H9 (cell line): ENCODE data around the gene SH3RF2. TPM values are rescaled to one million over a fixed set of nuclear protein-coding genes. Genes with fewer than 3 reads are reported as not detected.

ENCODE experiments used
- DNase-seq: peaks from one replicate; pipeline ENCODE4 v3.0.0-alpha.2; 2017
- H2AFZ ChIP-seq: one replicate; pipeline ENCODE4 v1.6.1; 2013; ENCODE audit warnings: mild to moderate bottlenecking, low read length, control low read depth, moderate library complexity
- H2AK5ac ChIP-seq: 2 replicates; pipeline ENCODE4 v1.6.1; 2013; ENCODE audit warnings: low read length, control low read depth, mixed read lengths; ENCODE audit not compliant: insufficient read length
- H2BK120ac ChIP-seq: one replicate; pipeline ENCODE4 v1.6.1; 2013; ENCODE audit warnings: low read depth, mild to moderate bottlenecking, low read length, control low read depth, inconsistent platforms; ENCODE audit not compliant: poor library complexity, severe bottlenecking
- H2BK12ac ChIP-seq: 2 replicates; pipeline ENCODE4 v1.6.1; 2013; ENCODE audit warnings: low read length, control low read depth, mixed read lengths, low read depth; ENCODE audit not compliant: insufficient read length
- H2BK15ac ChIP-seq: 2 replicates; pipeline ENCODE4 v1.6.1; 2013; ENCODE audit warnings: low read depth, low read length, control low read depth
- H2BK20ac ChIP-seq: one replicate; pipeline ENCODE4 v1.6.1; 2013; ENCODE audit warnings: low read depth, mild to moderate bottlenecking, low read length, control low read depth, inconsistent platforms; ENCODE audit not compliant: poor library complexity, severe bottlenecking
- H2BK5ac ChIP-seq: 2 replicates; pipeline ENCODE4 v1.6.1; 2013; ENCODE audit warnings: low read length, control low read depth, mixed read lengths; ENCODE audit not compliant: insufficient read length
- H3K14ac ChIP-seq: 2 replicates; pipeline ENCODE4 v1.6.1; 2013; ENCODE audit warnings: low read length, control low read depth; ENCODE audit not compliant: insufficient read depth
- H3K18ac ChIP-seq: 2 replicates; pipeline ENCODE4 v1.6.1; 2013; ENCODE audit warnings: low read depth, mild to moderate bottlenecking, mixed read lengths, low read length, control low read depth; ENCODE audit not compliant: insufficient read length
- H3K23ac ChIP-seq: 2 replicates; pipeline ENCODE4 v1.6.1; 2013; ENCODE audit warnings: low read length, control low read depth, mixed read lengths, low read depth; ENCODE audit not compliant: insufficient read length
- H3K23me2 ChIP-seq: 2 replicates; pipeline ENCODE4 v1.6.1; 2013; ENCODE audit warnings: low read depth, mild to moderate bottlenecking, mixed read lengths, low read length, control low read depth; ENCODE audit not compliant: insufficient read length, poor library complexity, severe bottlenecking
- H3K27ac ChIP-seq: 2 replicates; pipeline ENCODE4 v1.5.1; 2013; ENCODE audit warnings: low read length, control low read depth, mixed read lengths, low read depth; ENCODE audit not compliant: insufficient read length
- H3K27me3 ChIP-seq: 2 replicates; pipeline ENCODE4 v1.6.1; 2013; ENCODE audit warnings: low read length, control low read depth, inconsistent platforms; ENCODE audit not compliant: insufficient read depth
- H3K4ac ChIP-seq: 2 replicates; pipeline ENCODE4 v1.6.1; 2013; ENCODE audit warnings: low read depth, mild to moderate bottlenecking, control low read depth, inconsistent platforms, low read length, moderate library complexity
- H3K4me1 ChIP-seq: 2 replicates; pipeline ENCODE4 v1.6.1; 2013; ENCODE audit warnings: low read length, control low read depth, inconsistent platforms; ENCODE audit not compliant: insufficient read depth
- H3K4me2 ChIP-seq: 2 replicates; pipeline ENCODE4 v1.6.1; 2013; ENCODE audit warnings: low read length, control low read depth, mixed read lengths; ENCODE audit not compliant: insufficient read length, insufficient read depth
- H3K56ac ChIP-seq: 2 replicates; pipeline ENCODE4 v1.6.1; 2013; ENCODE audit warnings: low read depth, mild to moderate bottlenecking, mixed read lengths, low read length, control low read depth; ENCODE audit not compliant: insufficient read length
- H3K79me1 ChIP-seq: 2 replicates; pipeline ENCODE4 v1.6.1; 2013; ENCODE audit warnings: low read depth, mild to moderate bottlenecking, moderate library complexity, low read length, control low read depth, inconsistent platforms; ENCODE audit not compliant: insufficient read depth, poor library complexity, severe bottlenecking
- H3K79me2 ChIP-seq: 2 replicates; pipeline ENCODE4 v1.6.1; 2013; ENCODE audit warnings: low read length, control low read depth, inconsistent platforms; ENCODE audit not compliant: insufficient read depth
- H3K9ac ChIP-seq: 2 replicates; pipeline ENCODE4 v1.6.1; 2013; ENCODE audit warnings: low read length, control low read depth, mixed read lengths; ENCODE audit not compliant: insufficient read length; ENCODE audit errors: extremely low read depth
- H3K9me3 ChIP-seq: one replicate; pipeline ENCODE4 v1.6.1; 2013; ENCODE audit warnings: low read depth, low read length, inconsistent platforms; ENCODE audit not compliant: control insufficient read depth
- H3T11ph ChIP-seq: one replicate; pipeline ENCODE4 v1.6.1; 2013; ENCODE audit warnings: mild to moderate bottlenecking, low read length, control low read depth, inconsistent platforms
- H4K20me1 ChIP-seq: one replicate; pipeline ENCODE4 v1.6.1; 2013; ENCODE audit not compliant: control insufficient read depth, insufficient read length, insufficient read depth
- H4K5ac ChIP-seq: 2 replicates; pipeline ENCODE4 v1.6.1; 2013; ENCODE audit warnings: low read depth, mild to moderate bottlenecking, mixed read lengths, low read length, control low read depth; ENCODE audit not compliant: insufficient read length
- H4K8ac ChIP-seq: replicated peaks from 2 replicates; pipeline ENCODE4 v1.6.1; 2013; ENCODE audit warnings: low read length, control low read depth, mixed read lengths, low read depth; ENCODE audit not compliant: insufficient read length
- H4K91ac ChIP-seq: 2 replicates; pipeline ENCODE4 v1.6.1; 2013; ENCODE audit warnings: low read depth, mild to moderate bottlenecking, moderate library complexity, mixed read lengths, low read length, control low read depth; ENCODE audit not compliant: insufficient read length
- H3K27ac Mint-ChIP-seq, 3 experiments: 2 replicates in 2 of 3; 3 replicates in 1 of 3; pipeline ENCODE4 v1.8.0; 2020 to 2021; ENCODE audit warnings: mixed read lengths in 3 of 3, mild to moderate bottlenecking in 1 of 3, moderate library complexity in 1 of 3
- H3K27me3 Mint-ChIP-seq: 2 replicates; pipeline ENCODE4 v1.8.0; 2021; ENCODE audit warnings: low read depth, mild to moderate bottlenecking, moderate library complexity, mixed read lengths
- H3K36me3 Mint-ChIP-seq, 3 experiments: 2 replicates in 2 of 3; 3 replicates in 1 of 3; pipeline ENCODE4 v1.8.0; 2020 to 2021; ENCODE audit warnings: low read depth in 3 of 3, mixed read lengths in 3 of 3; ENCODE audit not compliant: insufficient read depth in 1 of 3
- H3K4me1 Mint-ChIP-seq, 2 experiments: 2 replicates each; pipeline ENCODE4 v1.8.0; 2020; ENCODE audit warnings: mixed read lengths in 2 of 2
- H3K4me3 Mint-ChIP-seq, 2 experiments: 2 replicates in 1 of 2; 3 replicates in 1 of 2; pipeline ENCODE4 v1.8.0; 2020 to 2021; ENCODE audit warnings: mild to moderate bottlenecking in 2 of 2, mixed read lengths in 2 of 2, moderate library complexity in 1 of 2
- H3K9me3 Mint-ChIP-seq, 2 experiments: 2 replicates in 1 of 2; 3 replicates in 1 of 2; pipeline ENCODE4 v1.8.0; 2020; ENCODE audit warnings: mild to moderate bottlenecking in 2 of 2, mixed read lengths in 2 of 2, moderate library complexity in 1 of 2
- WGBS: extraction: QIAGEN DNeasy Blood & Tissue Kit; methylation state at CpG from one replicate; pipeline ENCODE4 v1.1.7; 2013; ENCODE audit warnings: missing lambda C conversion rate, low lambda C conversion rate, mixed read lengths; ENCODE audit not compliant: insufficient read length; ENCODE audit errors: extremely low coverage; 5-methylcytosine and 5-hydroxymethylcytosine counted together
- total RNA-seq: library from RNA; stranded (reverse); gene quantifications from 2 replicates; pipeline ENCODE4 v1.2.1, GENCODE V29; 2021
- TF ChIP-seq, protein P1 (sequence below): fragments of 200-600 bp; sonication (generic); conservative IDR thresholded peaks from 3 replicates; pipeline ENCODE4 v1.8.0; 2021; ENCODE audit warnings: antibody characterized with exemption, mild to moderate bottlenecking

Gene SH3RF2
- total RNA-seq, 1 experiment from 2014 or later, result 0.66 TPM

DNA sequence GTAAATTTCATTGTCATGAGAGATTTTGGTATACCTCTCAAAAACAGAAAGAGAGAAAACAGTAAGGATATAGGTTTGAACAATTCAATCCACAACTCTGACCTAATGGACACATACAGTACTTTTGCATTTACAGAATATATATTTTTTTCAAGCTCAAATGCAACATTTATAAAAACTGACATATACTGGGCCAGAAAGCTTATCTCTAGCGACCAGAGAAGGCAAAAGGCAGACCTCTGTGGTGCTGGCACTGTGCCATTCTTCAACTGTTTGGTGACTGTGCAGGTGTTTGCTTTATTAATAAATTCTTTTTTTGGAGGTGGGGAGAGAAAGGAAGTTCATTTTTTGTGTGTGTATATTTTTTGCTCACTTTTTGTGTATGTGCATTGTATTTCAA is 175.0 kb downstream of the SH3RF2 start:
- H3K14ac ChIP-seq, result no peak overlapping the region
- no peaks in the 10 kb centered on the region for H3K4me1 ChIP-seq
- H4K8ac ChIP-seq, result no peak overlapping the region
- no peak overlapping the region for H3K23ac ChIP-seq
- no peak overlapping the region for H3T11ph ChIP-seq
- no peaks in the 10 kb centered on the region for H3K23me2 ChIP-seq
- no peak overlapping the region for H2AK5ac ChIP-seq
- no peak overlapping the region for H2AFZ ChIP-seq
- no peak overlapping the region for H2BK15ac ChIP-seq
- H3K27me3 ChIP-seq, result no peaks in the 10 kb centered on the region
- H2BK20ac ChIP-seq, result no peak overlapping the region
- no peaks in the 10 kb centered on the region for H3K9me3 Mint-ChIP-seq
- no peak overlapping the region for H2BK5ac ChIP-seq
- H2BK12ac ChIP-seq, result no peak overlapping the region
- no peak overlapping the region for H3K4me3 Mint-ChIP-seq
- H3K56ac ChIP-seq, result no peak overlapping the region
- H3K4me1 Mint-ChIP-seq, result peaks cover 4 to 7% of the 10 kb centered on the region in 2 experiments; a peak in 1 of 4 replicates
- no peaks in the 10 kb centered on the region for H4K20me1 ChIP-seq
- no peaks in the 10 kb centered on the region for H3K79me2 ChIP-seq
- H3K27ac Mint-ChIP-seq, result no peak overlapping the region
- H2BK120ac ChIP-seq, result no peak overlapping the region
- H3K79me1 ChIP-seq, result no peaks in the 10 kb centered on the region
- H3K18ac ChIP-seq, result no peak overlapping the region
- H3K9ac ChIP-seq, result no peak overlapping the region
- DNase-seq, result no peak
- H4K5ac ChIP-seq, result no peak overlapping the region
- no peak overlapping the region for H3K4me2 ChIP-seq
- no peaks in the 10 kb centered on the region for H3K27me3 Mint-ChIP-seq
- H3K27ac ChIP-seq, result no peak overlapping the region
- WGBS, result no CpG with 5 or more reads among the region's 1 CpG
- H4K91ac ChIP-seq, result no peak overlapping the region
- TF ChIP-seq, protein P1, sequence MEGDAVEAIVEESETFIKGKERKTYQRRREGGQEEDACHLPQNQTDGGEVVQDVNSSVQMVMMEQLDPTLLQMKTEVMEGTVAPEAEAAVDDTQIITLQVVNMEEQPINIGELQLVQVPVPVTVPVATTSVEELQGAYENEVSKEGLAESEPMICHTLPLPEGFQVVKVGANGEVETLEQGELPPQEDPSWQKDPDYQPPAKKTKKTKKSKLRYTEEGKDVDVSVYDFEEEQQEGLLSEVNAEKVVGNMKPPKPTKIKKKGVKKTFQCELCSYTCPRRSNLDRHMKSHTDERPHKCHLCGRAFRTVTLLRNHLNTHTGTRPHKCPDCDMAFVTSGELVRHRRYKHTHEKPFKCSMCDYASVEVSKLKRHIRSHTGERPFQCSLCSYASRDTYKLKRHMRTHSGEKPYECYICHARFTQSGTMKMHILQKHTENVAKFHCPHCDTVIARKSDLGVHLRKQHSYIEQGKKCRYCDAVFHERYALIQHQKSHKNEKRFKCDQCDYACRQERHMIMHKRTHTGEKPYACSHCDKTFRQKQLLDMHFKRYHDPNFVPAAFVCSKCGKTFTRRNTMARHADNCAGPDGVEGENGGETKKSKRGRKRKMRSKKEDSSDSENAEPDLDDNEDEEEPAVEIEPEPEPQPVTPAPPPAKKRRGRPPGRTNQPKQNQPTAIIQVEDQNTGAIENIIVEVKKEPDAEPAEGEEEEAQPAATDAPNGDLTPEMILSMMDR, result no peak
- no peaks in the 10 kb centered on the region for H3K9me3 ChIP-seq
- H3K4ac ChIP-seq, result no peak overlapping the region
- H3K36me3 Mint-ChIP-seq, result peaks cover 6 to 38% (median 30%) of the 10 kb centered on the region in 3 experiments; a peak in 6 of 7 replicates
